Measurements from ENCODE around the gene USP37.

USP37 gene

DNA sequence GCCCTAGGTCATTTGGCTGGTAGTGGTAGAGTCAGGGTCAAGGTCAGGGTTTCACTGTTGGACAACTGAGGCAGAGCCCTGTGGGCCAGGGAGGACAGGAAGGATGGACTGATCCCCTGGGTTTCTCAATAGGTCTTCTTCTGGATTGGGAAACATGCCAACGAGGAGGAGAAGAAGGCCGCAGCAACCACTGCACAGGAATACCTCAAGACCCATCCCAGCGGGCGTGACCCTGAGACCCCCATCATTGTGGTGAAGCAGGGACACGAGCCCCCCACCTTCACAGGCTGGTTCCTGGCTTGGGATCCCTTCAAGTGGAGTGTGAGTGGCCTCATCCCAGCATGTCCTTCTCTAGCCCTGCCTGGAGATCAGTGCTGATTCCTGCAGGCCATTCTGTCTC is 131.2 kb downstream of the USP37 start:
- H3F3A ChIP-seq (ENCODE audit: insufficient read depth) = no peaks in the 10 kb centered on the region
- no peaks in the 10 kb centered on the region for H3K9me3 ChIP-seq (ENCODE audit: insufficient read depth, low read length)
- H3K9me2 ChIP-seq (replicated peaks; ENCODE audit: insufficient read depth, low read length) = no peaks in the 10 kb centered on the region
- H3K4me3 ChIP-seq (ENCODE audit: insufficient read depth, low read length, poor library complexity, severe bottlenecking) = no peak overlapping the region
- H3K79me2 ChIP-seq (ENCODE audit: insufficient read depth, low read length) = no peaks in the 10 kb centered on the region
- no peaks in the 10 kb centered on the region for H3K36me3 ChIP-seq (ENCODE audit: low read length)
- no peaks in the 10 kb centered on the region for H3K27me3 ChIP-seq (ENCODE audit: low read length)
- no peak overlapping the region for H2AFZ ChIP-seq (ENCODE audit: low read depth, low read length, severe bottlenecking)
- H3K27ac ChIP-seq (ENCODE audit: low read depth, low read length) = no peak overlapping the region
- no peak overlapping the region for H3K4me2 ChIP-seq (ENCODE audit: low read depth, low read length, poor library complexity, severe bottlenecking)
- TF ChIP-seq, protein P1, sequence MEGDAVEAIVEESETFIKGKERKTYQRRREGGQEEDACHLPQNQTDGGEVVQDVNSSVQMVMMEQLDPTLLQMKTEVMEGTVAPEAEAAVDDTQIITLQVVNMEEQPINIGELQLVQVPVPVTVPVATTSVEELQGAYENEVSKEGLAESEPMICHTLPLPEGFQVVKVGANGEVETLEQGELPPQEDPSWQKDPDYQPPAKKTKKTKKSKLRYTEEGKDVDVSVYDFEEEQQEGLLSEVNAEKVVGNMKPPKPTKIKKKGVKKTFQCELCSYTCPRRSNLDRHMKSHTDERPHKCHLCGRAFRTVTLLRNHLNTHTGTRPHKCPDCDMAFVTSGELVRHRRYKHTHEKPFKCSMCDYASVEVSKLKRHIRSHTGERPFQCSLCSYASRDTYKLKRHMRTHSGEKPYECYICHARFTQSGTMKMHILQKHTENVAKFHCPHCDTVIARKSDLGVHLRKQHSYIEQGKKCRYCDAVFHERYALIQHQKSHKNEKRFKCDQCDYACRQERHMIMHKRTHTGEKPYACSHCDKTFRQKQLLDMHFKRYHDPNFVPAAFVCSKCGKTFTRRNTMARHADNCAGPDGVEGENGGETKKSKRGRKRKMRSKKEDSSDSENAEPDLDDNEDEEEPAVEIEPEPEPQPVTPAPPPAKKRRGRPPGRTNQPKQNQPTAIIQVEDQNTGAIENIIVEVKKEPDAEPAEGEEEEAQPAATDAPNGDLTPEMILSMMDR (IDR thresholded peaks at IDR 0.05; ENCODE audit: insufficient read depth, low read length, poor library complexity, severe bottlenecking) = no peak
- no peak for TF ChIP-seq EZH2phosphoT487 (conservative IDR thresholded peaks at IDR 0.05; ENCODE audit: low read length)
- no peak overlapping the region for H3K9ac ChIP-seq (ENCODE audit: low read length)
- H4K20me1 ChIP-seq (ENCODE audit: low read depth, low read length) = no peaks in the 10 kb centered on the region

DNA sequence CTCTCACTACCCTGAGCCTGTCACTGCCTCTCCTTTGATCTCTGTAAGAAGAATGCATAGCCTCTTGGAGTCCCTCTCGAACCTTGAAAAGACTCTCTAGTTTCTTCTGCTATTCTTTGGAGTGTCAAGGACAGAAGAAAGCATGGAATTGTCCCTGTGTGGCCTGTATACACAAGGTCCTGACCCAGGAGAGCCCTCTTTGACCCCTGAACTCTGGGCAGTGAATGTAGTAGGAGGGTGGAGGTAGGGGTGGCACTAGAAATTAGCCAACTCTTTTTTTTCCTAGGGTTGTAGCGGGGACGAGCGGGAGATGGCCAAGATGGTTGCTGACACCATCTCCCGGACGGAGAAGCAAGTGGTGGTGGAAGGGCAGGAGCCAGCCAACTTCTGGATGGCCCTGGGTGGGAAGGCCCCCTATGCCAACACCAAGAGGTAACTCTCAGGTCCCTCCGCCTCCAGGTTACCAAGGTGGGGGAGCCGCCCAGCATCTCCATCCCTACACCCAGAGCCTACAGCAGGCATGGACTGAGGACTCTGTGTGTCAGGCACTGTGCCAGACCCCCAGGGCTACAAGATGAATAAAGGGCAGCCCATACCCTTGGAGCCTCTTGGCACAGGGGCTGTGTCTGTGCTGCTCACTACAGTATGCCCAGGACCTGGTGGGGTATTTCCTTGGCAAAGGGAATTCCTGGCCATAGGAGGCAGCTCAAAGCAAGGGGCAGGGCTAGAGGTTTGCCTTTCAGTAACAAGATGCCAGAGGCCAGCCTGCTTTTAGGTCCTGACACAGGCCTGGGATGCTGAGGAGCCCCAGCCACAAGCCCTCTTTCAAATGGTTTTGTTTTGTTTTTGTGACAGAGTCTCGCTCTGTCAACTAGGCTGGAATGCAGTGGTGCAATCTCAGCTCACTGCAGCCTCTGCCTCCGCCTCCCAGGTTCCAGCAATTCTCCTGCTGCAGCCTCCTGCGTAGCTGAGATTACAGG is 132.9 kb downstream of the USP37 start:
- H3K36me3 ChIP-seq (ENCODE audit: low read length) = no peaks in the 10 kb centered on the region
- H3K4me3 ChIP-seq (ENCODE audit: insufficient read depth, low read length, poor library complexity, severe bottlenecking) = no peak overlapping the region
- H3K9ac ChIP-seq (ENCODE audit: low read length) = no peak overlapping the region
- H3K9me3 ChIP-seq (ENCODE audit: insufficient read depth, low read length) = no peaks in the 10 kb centered on the region
- no peaks in the 10 kb centered on the region for H3K79me2 ChIP-seq (ENCODE audit: insufficient read depth, low read length)
- no peak for TF ChIP-seq EZH2phosphoT487 (conservative IDR thresholded peaks at IDR 0.05; ENCODE audit: low read length)
- TF ChIP-seq, protein P1 (IDR thresholded peaks at IDR 0.05; ENCODE audit: insufficient read depth, low read length, poor library complexity, severe bottlenecking) = no peak
- no peaks in the 10 kb centered on the region for H3F3A ChIP-seq (ENCODE audit: insufficient read depth)
- no peak overlapping the region for H3K27ac ChIP-seq (ENCODE audit: low read depth, low read length)
- no peak overlapping the region for H2AFZ ChIP-seq (ENCODE audit: low read depth, low read length, severe bottlenecking)
- H3K27me3 ChIP-seq (ENCODE audit: low read length) = no peaks in the 10 kb centered on the region
- no peaks in the 10 kb centered on the region for H3K9me2 ChIP-seq (replicated peaks; ENCODE audit: insufficient read depth, low read length)
- H3K4me2 ChIP-seq (ENCODE audit: low read depth, low read length, poor library complexity, severe bottlenecking) = no peak overlapping the region
- no peaks in the 10 kb centered on the region for H4K20me1 ChIP-seq (ENCODE audit: low read depth, low read length)

GRCh38 chr2:218434456-218434855 is 133.7 kb downstream of the USP37 start:
- Histone ChIP-seq H3K27ac (ENCODE audit: low read depth, low read length) (no peak overlapping the region), H3K9me2 (replicated peaks; ENCODE audit: insufficient read depth, low read length) (no peaks in the 10 kb centered on the region), H3K36me3 (ENCODE audit: low read length) (no peaks in the 10 kb centered on the region)

More at GRCh38 chr2:218434456-218434855, 133.7 kb downstream of the USP37 start:
- Histone ChIP-seq H3K4me2 (ENCODE audit: low read depth, low read length, poor library complexity, severe bottlenecking) (no peak overlapping the region), H3K27me3 (ENCODE audit: low read length) (no peaks in the 10 kb centered on the region), H3K9me3 (ENCODE audit: insufficient read depth, low read length) (no peaks in the 10 kb centered on the region), H4K20me1 (ENCODE audit: low read depth, low read length) (no peaks in the 10 kb centered on the region), H3K4me3 (ENCODE audit: insufficient read depth, low read length, poor library complexity, severe bottlenecking) (no peak overlapping the region), H3K79me2 (ENCODE audit: insufficient read depth, low read length) (no peaks in the 10 kb centered on the region), H3F3A (ENCODE audit: insufficient read depth) (no peaks in the 10 kb centered on the region), H2AFZ (ENCODE audit: low read depth, low read length, severe bottlenecking) (no peak overlapping the region), H3K9ac (ENCODE audit: low read length) (no peak overlapping the region)
- no peak for TF ChIP-seq EZH2phosphoT487 (conservative IDR thresholded peaks at IDR 0.05; ENCODE audit: low read length)
- TF ChIP-seq, protein P1 (IDR thresholded peaks at IDR 0.05; ENCODE audit: insufficient read depth, low read length, poor library complexity, severe bottlenecking) = no peak
